Keratinocyte (primary cell): ENCODE data around the gene SAMD13. TPM values are rescaled to one million over a fixed set of nuclear protein-coding genes. Genes with fewer than 3 reads are reported as not detected.

Source experiments
- DNase-seq: peaks from one replicate; pipeline ENCODE4 v3.0.0-alpha.2; 2011; ENCODE audit warnings: low read depth, missing footprints, low spot score
- FAIRE-seq: peaks from 2 replicates; lab custom pipeline; 2011; peaks lifted over from hg19 to GRCh38; lab: Jason Lieb, UNC
- H2AFZ ChIP-seq: 2 replicates; pipeline ENCODE4 v1.6.0; 2012; ENCODE audit warnings: low read length, control low read depth, inconsistent platforms; ENCODE audit not compliant: control insufficient read depth
- H3K27ac ChIP-seq: 2 replicates; pipeline ENCODE4 v1.5.1; 2011; ENCODE audit warnings: low read length; ENCODE audit not compliant: control insufficient read depth, insufficient read depth
- H3K27me3 ChIP-seq: 3 replicates; pipeline ENCODE4 v1.6.0; 2011; ENCODE audit warnings: low read length; ENCODE audit not compliant: control insufficient read depth, insufficient read depth; ENCODE audit errors: extremely low read depth
- H3K36me3 ChIP-seq, 2 experiments: 2 replicates in 1 of 2; 3 replicates in 1 of 2; pipeline ENCODE4 v1.5.1; 2011; ENCODE audit warnings: low read length in 2 of 2, mild to moderate bottlenecking in 1 of 2; ENCODE audit not compliant: control insufficient read depth in 2 of 2, insufficient read depth in 2 of 2; ENCODE audit errors: extremely low read depth in 1 of 2
- H3K4me1 ChIP-seq: 3 replicates; pipeline ENCODE4 v1.5.1; 2011; ENCODE audit warnings: low read length; ENCODE audit not compliant: control insufficient read depth, insufficient read depth; ENCODE audit errors: extremely low read depth
- H3K4me2 ChIP-seq: 3 replicates; pipeline ENCODE4 v1.6.0; 2011; ENCODE audit warnings: low read depth, low read length; ENCODE audit not compliant: control insufficient read depth, insufficient read depth; ENCODE audit errors: extremely low read depth
- H3K4me3 ChIP-seq, 3 experiments: fragments of 200-600 bp in 1 of 3; sonication (generic) in 1 of 3; 2 replicates in 2 of 3; 3 replicates in 1 of 3; pipeline ENCODE4 v1.5.1; 2011 to 2016; ENCODE audit warnings: low read length in 3 of 3, mild to moderate bottlenecking in 3 of 3, control low read depth in 2 of 3, inconsistent platforms in 1 of 3, low read depth in 1 of 3, mixed read lengths in 1 of 3, mixed run types in 1 of 3, moderate library complexity in 1 of 3; ENCODE audit not compliant: control insufficient read depth in 2 of 3, insufficient read depth in 2 of 3; ENCODE audit errors: extremely low read depth in 1 of 3
- H3K79me2 ChIP-seq: 2 replicates; pipeline ENCODE4 v1.6.0; 2012; ENCODE audit warnings: low read length; ENCODE audit not compliant: control insufficient read depth, insufficient read depth
- H3K9ac ChIP-seq: 3 replicates; pipeline ENCODE4 v1.6.0; 2011; ENCODE audit warnings: low read length; ENCODE audit not compliant: control insufficient read depth, insufficient read depth; ENCODE audit errors: extremely low read depth
- H3K9me1 ChIP-seq: 3 replicates; pipeline ENCODE4 v1.6.0; 2011; ENCODE audit warnings: low read length; ENCODE audit not compliant: control insufficient read depth, insufficient read depth; ENCODE audit errors: extremely low read depth
- H3K9me3 ChIP-seq: 2 replicates; pipeline ENCODE4 v1.5.1; 2012; ENCODE audit warnings: low read depth, low read length; ENCODE audit not compliant: control insufficient read depth
- H4K20me1 ChIP-seq: 3 replicates; pipeline ENCODE4 v1.6.0; 2011; ENCODE audit warnings: low read length; ENCODE audit not compliant: control insufficient read depth, insufficient read depth; ENCODE audit errors: extremely low read depth
- CTCF ChIP-seq, 3 experiments: IDR thresholded peaks in 1 of 3; conservative IDR thresholded peaks in 1 of 3; optimal IDR thresholded peaks in 1 of 3; 2 replicates in 2 of 3; 3 replicates in 1 of 3; pipeline versions ENCODE3 to v1.5.1; 2011; ENCODE audit warnings: low read length in 3 of 3, mild to moderate bottlenecking in 3 of 3, moderate library complexity in 2 of 3, control low read depth in 1 of 3, inconsistent platforms in 1 of 3; ENCODE audit not compliant: insufficient read depth in 2 of 3; ENCODE audit errors: extremely low read depth in 1 of 3
- EZH2 ChIP-seq: IDR thresholded peaks from one replicate; pipeline ENCODE4 v1.6.1; 2012; ENCODE audit warnings: inconsistent platforms, mild to moderate bottlenecking, low read length, moderate library complexity
- dilution Hi-C: fragments of 300-500 bp; cut with MboI; formaldehyde crosslinking; loops from one replicate; pipeline ENCODE4 v1.7.0; 2020; ENCODE audit warnings: low sequenced_read_pairs; ENCODE audit not compliant: extremely low pct_ligation_motif_present
- polyA plus RNA-seq, 5 experiments: library from polyadenylated mRNA; depleted of rRNA in 3 of 5; stranded (reverse) in 3 of 5; stranded (forward) in 1 of 5; unstranded in 1 of 5; fragments of >200 nt; gene quantifications; 1 replicate in 1 of 5; 2 replicates in 3 of 5; 3 replicates in 1 of 5; pipeline versions ENCODE4 v1.2.1 to v1.2.3, GENCODE V29; 2011 to 2012; ENCODE audit warnings: missing spikeins in 2 of 5, low read depth in 1 of 5, low replicate concordance in 1 of 5

Gene SAMD13
- polyA plus RNA-seq, 1 donor (not counting 4 experiments of a cell fraction or from before 2014, with no cell fraction given) = 0.75 TPM

- Histone ChIP-seq H2AFZ (no peak overlapping the region), H3K36me3 (no peaks in the 10 kb centered on the region), H3K4me3 (no peak overlapping the region), H3K9ac (no peak overlapping the region), H4K20me1 (no peaks in the 10 kb centered on the region), H3K9me3 (no peaks in the 10 kb centered on the region), H3K4me2 (no peak overlapping the region), H3K4me1 (peaks cover 7% of the 10 kb centered on the region), H3K9me1 (no peaks in the 10 kb centered on the region), H3K79me2 (no peaks in the 10 kb centered on the region), H3K27ac (no peak overlapping the region), H3K27me3 (no peaks in the 10 kb centered on the region)
- TF ChIP-seq CTCF (optimal IDR thresholded peaks at IDR 0.05 in 1 of 3, IDR thresholded peaks at IDR 0.05 in 1 of 3, conservative IDR thresholded peaks at IDR 0.05 in 1 of 3; ENCODE audit: extremely low read depth in 1 of 3, insufficient read depth in 2 of 3, low read length in 3 of 3) (no peak), EZH2 (no peak)
- dilution Hi-C loops = no loop called here
- DNase-seq (no peak), FAIRE-seq (no peak)
These were observed 68.8 kb downstream of the SAMD13 start for GRCh38 chr1:84370266-84370665.

DNA sequence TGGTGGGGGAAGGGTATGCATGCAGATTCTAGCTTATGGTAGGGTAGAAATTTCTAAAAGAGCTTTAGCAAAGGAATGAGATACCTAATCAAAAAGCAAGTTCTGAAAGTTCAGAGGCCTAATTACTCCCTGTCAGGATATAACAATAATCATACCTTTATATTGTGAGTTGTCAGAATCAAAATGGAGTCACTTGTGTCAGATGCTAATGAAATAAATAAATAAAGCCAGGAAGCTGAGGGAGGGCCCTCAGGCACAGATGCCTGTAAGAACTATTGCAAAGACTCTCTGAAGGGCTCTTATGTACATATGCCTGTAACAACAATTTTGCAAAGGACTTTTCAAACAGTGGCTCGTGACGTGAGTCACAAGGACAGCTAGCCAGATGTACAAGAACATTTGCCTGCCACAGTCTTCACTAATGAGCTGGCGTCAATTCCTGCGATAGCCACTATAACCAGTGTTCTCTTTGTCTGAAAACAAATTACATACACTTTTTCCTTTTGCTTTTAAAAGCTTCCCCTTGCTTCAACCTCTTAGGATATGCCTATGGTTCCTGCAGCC, 69.4 kb downstream of the SAMD13 start:
- H4K20me1 ChIP-seq = no peaks in the 10 kb centered on the region
- DNase-seq (no peak), FAIRE-seq (no peak)
- no peak overlapping the region for H3K4me3 ChIP-seq
- H3K9ac ChIP-seq = no peak overlapping the region
- H3K9me1 ChIP-seq = no peaks in the 10 kb centered on the region
- no peaks in the 10 kb centered on the region for H3K36me3 ChIP-seq
- no peak overlapping the region for H3K4me2 ChIP-seq
- H3K27ac ChIP-seq = no peak overlapping the region
- H3K27me3 ChIP-seq = no peaks in the 10 kb centered on the region
- dilution Hi-C loops = no loop called here
- peaks cover under 1% of the 10 kb centered on the region for H3K4me1 ChIP-seq
- TF ChIP-seq EZH2 (no peak), CTCF (optimal IDR thresholded peaks at IDR 0.05 in 1 of 3, IDR thresholded peaks at IDR 0.05 in 1 of 3, conservative IDR thresholded peaks at IDR 0.05 in 1 of 3; ENCODE audit: extremely low read depth in 1 of 3, insufficient read depth in 2 of 3, low read length in 3 of 3) (no peak)
- H2AFZ ChIP-seq = no peak overlapping the region
- H3K79me2 ChIP-seq = no peaks in the 10 kb centered on the region
- no peaks in the 10 kb centered on the region for H3K9me3 ChIP-seq
